Neural cell (in vitro differentiated cells): Measurements from ENCODE around the gene DPP10.

ENCODE experiments used
- CTCF ChIP-seq: fragments of 450-650 bp; IDR thresholded peaks from 2 replicates; pipeline ENCODE4 v1.5.1; 2014; ENCODE audit warnings: antibody characterized with exemption, mild to moderate bottlenecking, moderate library complexity; ENCODE audit not compliant: poor library complexity, severe bottlenecking
- RAD21 ChIP-seq: fragments of 450-650 bp; conservative IDR thresholded peaks from 2 replicates; pipeline ENCODE4 v1.6.1; 2014; ENCODE audit warnings: antibody characterized with exemption, mild to moderate bottlenecking, moderate library complexity

GRCh38 chr2:115075800-115076199 lies 633.4 kb downstream of the DPP10 start:
- TF ChIP-seq CTCF = no peak
- no peak for TF ChIP-seq RAD21
